Stimulated activated CD4-positive, alpha-beta T cell treated with anti-CD3 and anti-CD28 coated beads, Interleukin-12 subunit alpha, Interleukin-12 subunit beta, amount 100 ng/mL, for 24 hours (primary cell): Measurements from ENCODE around the gene TBC1D17.

Experiments
- DNase-seq, 2 experiments: peaks; one replicate each; pipeline ENCODE4 v3.0.0-alpha.2; 2020; ENCODE audit warnings: low read depth in 2 of 2

TBC1D17 gene

DNA sequence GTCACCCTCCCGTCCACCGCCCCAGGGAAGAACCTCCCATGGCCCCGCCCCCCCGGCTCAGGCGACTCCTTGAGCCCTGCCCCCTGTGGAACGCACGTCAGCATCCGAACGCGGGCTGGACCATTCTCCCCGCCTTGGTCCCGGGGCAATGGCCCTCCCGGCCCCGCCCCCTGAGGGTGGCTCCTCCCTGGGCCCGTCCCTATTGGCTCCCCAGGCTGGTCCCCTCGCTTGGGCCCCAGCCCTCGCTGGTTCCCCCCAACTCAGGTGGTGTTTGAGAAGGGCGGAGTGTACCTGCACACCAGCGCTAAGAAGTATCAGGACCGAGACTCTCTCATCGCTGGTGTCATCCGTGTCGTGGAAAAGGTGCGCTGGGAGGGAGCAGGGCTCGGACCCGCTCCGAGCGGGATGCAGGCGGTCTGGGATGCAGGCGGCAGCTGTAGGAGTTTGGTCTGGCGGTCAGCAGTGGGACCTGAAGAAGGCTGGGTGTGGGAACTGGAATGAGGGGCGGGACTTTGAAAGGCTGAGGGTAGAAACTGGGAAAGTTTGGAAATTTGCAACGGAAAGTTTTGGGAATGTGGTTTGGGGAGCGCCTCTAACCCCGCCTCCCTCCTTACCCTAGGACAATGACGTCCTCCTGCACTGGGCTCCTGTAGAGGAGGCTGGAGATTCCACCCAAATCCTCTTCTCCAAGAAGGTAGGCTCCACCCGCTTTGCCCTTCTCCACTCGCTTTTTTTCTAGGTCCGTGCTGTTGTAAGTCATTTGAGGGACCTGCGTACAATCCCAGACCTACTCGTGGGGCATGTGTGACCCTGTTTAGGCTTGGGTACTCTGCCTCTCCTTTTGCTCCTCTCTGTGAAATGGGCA, 609 bp downstream of the TBC1D17 start:
- peak; percentile 97 to 99 for DNase-seq

GRCh38 chr19:49878744-49879070, 1.2 kb downstream of the TBC1D17 start:
- no peak for DNase-seq

- DNase-seq = no peak
Observed at GRCh38 chr19:49879243-49879963, 1.9 kb downstream of the TBC1D17 start.

DNA sequence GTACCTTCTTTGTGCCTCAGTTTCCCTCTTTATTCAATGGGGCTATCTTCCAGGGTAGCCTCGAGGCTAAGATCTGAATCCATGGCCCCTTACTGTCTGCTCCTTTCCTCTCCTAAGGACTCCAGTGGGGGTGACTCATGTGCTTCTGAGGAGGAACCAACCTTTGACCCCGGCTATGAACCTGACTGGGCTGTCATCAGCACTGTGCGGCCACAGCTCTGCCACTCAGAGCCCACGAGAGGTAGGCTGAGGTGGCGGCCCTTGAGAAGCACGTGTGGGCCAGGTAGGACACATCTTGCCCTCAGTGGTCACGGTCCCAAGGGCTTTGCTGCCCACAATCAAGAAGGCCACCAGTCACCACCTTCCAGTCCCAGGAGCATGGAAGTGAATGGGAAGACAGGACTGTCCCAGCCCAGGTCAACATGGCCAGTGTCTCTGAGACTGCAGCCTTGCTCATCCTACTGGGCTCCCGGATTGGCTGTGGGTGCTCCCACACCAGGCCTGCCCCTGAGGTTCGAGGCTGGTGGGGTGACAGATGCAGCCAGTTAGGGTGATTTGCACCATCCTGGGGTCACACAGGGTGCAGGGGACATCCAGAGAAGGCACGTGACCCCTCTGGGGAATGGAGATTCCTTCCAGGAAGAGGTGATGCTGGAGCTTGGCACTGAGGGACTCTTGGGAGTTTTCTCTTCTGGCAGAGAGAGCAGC, 2.8 kb downstream of the TBC1D17 start:
- DNase-seq = no peak

DNA sequence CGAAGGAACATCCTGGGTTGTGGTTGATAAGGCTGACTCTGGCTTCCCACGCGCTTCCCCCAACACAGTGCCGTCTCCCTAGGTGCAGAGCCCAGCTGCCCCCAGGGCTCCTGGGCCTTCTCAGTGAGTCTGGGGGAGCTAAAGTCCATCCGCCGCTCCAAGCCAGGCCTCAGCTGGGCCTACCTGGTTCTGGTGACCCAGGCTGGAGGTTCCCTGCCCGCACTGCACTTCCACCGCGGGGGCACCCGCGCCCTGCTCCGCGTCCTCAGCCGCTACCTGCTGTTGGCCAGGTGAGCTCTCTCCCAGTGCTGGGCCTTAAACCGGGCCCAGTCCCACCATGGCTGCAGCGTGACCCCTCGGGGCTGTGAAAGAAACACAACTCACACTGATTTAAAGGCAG, 3.7 kb downstream of the TBC1D17 start:
- no peak for DNase-seq

GRCh38 chr19:49881672-49882394, 4.3 kb downstream of the TBC1D17 start:
- DNase-seq = no peak

DNA sequence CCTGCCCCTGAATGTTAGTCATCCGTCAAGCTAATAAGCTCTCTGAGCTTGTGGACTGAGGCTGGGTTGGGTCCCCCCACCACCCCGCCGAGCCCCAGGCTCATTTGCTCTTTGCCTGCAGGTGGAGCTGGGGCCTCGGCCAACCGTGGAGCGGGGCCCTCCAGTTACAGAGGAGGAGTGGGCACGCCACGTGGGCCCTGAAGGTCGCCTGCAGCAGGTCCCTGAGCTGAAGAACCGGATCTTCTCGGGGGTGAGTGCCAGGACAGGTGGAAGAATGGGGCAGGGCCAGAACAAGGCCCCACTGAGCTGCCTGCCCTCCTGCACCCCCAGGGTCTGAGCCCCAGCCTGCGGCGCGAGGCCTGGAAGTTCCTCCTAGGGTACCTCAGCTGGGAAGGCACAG, 5.1 kb downstream of the TBC1D17 start:
- DNase-seq = no peak

- no peak for DNase-seq
Observed at GRCh38 chr19:49883094-49883493, 5.6 kb downstream of the TBC1D17 start.

GRCh38 chr19:49884109-49884508, 6.6 kb downstream of the TBC1D17 start:
- no peak for DNase-seq

DNA sequence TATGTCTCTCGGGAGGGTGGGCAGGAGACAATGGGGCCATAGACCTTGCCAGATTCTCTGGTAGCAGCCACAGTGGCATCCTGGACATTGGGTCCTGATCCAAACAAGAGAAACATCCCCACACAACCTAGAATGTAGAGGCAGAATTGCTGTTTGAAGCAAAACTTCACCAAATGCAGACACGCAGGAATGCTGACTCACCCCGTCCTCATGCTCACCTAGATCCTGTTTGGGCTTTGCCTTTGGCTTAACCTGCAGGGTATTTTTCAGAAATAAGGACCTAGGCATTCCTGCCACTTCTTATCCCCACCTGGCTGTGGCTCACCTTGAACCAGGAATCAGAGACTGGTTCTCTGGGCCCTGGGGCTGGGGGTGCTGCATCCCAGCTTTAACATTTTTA, 7.3 kb downstream of the TBC1D17 start:
- DNase-seq = no peak

DNA sequence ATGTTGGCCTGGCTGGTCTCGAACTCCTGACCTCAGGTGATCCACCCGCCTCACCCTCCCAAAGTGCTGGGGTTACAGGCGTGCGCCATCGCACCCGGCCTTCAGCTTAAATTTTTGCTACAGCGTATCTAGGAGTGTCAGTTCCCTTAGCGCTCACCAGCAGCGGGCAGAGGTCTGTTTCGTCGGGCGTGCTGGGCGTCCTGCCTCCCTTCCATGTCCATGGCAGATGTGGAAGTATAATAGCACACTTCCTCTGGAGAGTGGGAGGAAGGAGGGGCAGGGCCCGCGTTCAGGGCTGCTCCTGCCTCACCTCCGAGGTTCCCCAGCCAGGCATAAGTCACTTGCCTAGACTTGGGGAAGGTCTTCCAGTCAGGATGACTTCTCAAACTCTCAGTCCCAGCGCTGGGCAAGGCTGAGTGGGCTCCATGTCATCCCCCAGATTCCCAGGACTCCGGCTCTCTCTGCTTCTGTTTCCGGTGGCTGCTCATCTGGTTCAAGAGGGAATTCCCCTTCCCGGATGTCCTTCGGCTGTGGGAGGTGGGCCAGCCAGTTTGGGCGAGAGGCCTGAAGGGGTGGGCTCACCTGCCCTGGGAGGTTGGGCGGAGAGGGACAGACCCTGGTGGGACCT, 9.6 kb downstream of the TBC1D17 start:
- DNase-seq = no peak

DNA sequence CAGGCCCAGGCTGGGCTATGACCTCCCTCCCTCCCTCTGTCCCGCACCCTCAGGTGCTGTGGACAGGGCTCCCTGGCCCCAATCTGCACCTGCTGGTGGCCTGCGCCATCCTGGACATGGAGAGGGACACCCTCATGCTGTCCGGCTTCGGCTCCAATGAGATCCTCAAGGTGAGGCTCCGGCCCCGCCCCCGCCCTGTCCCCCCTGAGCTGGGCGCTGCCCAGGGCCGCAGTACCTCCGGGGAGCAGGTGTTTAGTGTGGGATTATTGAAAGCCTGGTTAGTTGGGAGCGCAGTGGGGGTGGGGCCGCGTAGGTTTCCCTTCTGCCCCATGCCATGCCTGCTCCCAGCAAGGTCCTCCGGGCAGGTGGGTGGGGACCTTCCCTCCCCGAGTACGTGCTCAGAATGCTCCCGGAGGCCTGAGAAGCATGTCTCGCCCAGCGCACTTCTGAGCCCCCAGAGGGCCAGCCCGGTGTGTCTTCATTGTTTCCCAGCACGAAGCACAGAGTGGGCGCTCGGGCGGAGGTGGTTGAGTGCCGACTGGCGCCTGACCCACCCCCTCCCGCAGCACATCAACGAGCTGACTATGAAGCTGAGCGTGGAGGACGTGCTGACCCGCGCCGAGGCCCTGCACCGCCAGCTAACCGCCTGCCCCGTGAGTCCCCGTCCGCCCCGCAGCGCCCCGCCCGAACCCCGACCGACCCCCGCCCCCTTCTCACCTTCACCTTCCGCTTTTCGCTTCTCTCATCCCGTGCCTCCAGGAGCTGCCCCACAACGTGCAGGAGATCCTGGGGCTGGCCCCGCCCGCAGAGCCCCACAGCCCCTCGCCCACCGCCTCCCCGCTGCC, 10.4 kb downstream of the TBC1D17 start:
- no peak for DNase-seq

- no peak for DNase-seq
Observed at GRCh38 chr19:49888510-49888824, 11.0 kb downstream of the TBC1D17 start.

DNA sequence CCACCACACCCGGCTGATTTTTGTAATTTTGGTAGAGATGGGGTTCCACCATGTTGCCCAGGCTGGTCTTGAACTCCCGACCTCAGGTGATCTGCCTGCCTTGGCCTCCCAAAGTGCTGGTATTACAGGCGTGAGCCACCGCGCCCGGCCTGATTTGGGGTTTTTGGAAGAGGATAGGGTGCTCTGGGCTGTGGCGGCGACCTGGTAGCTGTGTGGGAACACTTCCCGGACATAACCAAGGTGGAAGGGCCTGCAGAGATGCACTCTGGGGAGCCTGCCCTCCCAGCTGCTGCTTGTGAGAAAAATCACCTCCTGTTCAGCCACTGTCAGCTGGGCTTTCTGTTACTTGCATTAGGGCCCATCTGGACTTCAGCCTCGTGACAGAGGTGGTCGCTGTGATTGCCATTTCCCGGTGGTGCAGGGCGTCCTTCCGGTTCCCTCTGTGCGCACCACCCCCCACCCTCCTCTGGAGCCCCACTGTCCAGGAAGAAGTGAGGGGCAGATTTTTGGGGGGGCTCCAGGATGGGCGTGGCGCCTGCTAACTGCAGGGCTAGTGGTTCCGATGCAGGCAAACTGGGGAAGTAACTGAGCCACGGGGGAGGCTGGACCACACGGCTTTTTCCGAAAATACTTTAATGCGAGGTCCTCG, 11.7 kb downstream of the TBC1D17 start:
- no peak for DNase-seq

DNA sequence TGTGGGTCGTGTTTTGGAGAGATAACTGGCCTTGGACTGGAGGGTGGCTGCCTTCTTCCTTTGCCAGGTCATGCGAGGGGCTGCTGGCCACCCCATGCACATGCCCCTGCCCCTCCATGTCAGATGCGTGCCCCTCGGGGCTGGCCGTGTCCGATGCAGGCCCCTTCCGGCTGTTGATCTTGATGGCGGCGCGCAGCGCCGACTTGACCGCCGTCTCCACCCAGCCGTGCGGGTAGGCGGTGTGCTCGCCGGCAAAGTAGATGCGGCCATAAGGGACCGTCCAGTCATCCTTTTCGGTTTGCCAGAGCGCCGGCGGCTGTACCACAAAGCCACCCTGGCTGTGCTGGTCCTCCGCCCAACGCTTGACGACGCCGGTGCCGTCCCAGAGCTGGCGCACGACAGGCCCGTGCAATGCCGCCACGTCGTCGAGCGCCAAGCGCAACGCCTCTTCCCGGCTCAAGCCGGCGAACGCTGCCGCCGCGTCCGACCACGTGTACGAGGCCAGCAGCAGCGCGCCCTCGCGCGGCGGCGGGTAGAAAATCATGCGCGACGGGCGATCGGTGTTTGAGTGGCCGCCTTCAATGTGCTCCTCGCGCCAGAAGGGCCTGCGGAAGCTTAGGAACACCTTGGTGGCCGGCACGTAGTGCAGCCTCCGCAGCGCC, 12.3 kb downstream of the TBC1D17 start:
- peak; percentile 43 to 65 for DNase-seq

GRCh38 chr19:49890349-49891311, 13.1 kb downstream of the TBC1D17 start:
- DNase-seq = peak in 1 of 2 experiments; percentile 55

DNA sequence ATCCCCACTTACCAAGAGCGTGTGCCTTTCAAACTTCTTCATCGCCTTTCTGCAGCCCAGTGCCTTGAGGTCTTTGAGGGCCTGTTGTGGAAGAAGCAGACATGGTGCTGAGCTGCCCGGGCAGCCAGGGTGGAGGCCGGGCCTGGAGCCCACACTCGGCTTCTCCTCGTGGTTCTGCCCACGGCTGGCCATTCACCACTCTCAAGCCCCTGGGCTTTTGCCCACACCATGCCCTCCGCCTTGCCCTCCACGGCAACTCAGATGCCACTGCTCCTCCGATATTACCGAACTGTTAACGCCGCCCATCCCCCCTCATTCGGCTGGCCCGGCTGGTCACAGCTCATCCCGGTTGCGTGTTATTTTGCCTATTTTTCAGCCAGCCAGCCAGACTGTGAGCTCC, 13.9 kb downstream of the TBC1D17 start:
- DNase-seq = no peak

DNA sequence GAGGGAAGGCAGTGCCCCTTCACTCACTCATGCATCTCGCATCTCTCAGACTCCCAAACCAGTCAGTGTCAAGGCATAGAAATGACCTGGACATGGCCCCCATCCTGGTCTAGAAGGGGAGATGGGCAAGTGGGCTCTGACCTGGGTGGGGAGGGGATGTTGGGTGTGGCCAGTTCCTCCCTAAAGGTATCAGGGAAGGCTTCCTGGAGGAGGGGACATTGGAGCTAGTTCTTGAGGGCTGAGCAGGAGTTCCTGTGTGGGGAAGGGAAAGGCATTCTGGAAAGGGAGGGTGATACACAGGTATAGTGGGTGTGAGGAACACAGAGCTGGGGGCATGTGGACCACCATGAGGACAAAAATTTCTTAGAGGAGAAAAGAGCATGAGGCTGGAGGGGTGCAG, 15.2 kb downstream of the TBC1D17 start:
- DNase-seq = no peak
